GM21737 (cell line): ENCODE results near the gene DYNC1LI2.

Experiments
- ATAC-seq: cut with Tn5 transposase; IDR thresholded peaks from one replicate; pipeline ENCODE4 v1.9.1; 2021; ENCODE audit warnings: mild to moderate bottlenecking, moderate library complexity; ENCODE audit not compliant: unreplicated experiment

The DYNC1LI2 gene

DNA sequence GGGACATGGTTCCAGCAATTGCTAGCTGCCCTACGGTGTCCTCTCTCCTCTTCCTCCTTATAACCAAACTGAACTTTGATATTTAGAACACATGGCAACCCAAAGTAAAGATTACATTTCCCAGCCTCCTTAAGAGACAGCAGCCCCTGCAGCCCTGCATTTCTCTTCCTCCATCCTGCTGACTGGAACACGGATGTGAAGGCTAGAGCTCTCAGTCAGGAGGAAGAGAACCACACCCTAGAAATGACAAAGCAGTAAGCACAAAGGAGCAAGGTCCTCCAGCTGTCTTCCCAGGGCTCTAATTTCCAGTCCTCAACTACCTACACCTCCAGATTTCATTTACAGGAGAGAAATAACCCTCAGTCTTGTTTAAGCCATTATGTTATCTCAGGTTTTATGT, 10.9 kb downstream of the DYNC1LI2 start:
- no peak for ATAC-seq

DNA sequence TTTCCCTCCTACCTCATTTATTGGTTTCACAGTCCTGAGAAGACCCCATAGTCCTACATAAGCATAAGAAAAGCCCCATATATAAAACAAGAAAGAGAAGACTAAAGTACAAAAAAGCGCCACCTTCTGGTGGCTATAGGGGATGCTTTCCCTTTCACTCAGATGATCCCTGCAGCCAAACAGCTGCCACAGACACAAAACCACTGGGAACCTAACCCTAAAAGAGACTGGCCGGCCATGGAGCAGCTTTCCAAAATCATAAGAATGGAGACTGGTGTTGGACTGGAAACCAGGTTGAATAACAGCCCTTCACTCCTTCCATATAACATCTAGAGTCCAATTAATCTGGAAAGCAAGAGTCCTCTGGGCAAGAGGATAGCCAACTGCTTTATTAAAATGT, 11.4 kb downstream of the DYNC1LI2 start:
- ATAC-seq, result no peak

DNA sequence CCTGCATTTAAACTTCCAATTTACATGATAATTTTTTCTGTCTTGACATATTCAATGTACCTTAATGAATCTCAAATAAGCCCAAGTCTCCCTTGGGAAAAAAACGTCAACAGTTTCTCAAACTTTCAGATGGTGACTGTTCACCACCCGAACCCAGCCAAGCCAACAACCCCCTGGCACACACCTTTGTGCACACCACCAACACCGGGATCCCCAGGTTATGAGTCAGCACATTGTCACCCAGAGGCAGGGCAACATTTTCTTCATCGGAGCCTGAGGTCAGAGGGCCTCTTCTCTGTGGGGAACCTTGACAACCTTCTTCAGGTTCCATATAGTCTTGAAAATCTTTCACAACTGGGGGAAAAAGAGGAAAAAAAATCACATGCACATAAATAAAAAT, 15.5 kb downstream of the DYNC1LI2 start:
- no peak for ATAC-seq

DNA sequence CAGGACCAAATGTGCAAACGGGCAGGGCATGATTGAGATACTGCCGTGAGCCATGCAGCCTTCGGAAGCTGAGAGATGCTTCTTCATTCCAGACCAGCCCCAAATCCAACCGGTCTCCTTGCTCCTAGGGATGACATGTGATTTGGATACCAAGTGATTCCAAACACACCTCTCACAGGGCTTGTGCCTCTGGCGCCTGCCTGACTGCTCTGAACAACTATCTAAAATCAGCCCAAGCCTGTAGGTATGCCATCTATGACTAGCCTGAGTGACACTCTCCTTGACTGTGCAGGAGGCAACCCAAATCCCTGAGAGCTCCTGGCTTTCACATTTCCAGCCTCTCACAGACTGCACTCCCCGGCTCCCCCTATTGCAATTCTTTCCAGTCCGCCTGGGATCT, 20.3 kb downstream of the DYNC1LI2 start:
- ATAC-seq, result no peak

DNA sequence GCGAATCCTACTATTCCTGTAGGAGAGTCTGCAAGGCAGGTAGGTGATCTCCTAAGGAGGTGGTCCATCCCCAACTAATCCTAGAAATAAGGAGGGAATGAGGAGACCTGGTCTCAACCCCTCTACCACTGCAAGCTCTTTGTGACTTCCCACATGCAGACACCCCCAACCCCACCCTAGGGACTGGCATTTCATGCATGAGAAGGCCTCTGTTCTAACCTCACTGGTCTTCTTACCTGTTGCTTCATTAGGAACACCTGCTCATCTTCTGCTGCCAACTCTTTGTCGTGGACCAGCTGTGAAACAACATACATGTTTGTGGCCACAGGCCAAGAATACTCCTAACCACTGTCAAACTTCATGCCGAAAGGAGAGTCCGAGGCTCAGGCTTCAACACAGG, 22.6 kb downstream of the DYNC1LI2 start:
- no peak for ATAC-seq

DNA sequence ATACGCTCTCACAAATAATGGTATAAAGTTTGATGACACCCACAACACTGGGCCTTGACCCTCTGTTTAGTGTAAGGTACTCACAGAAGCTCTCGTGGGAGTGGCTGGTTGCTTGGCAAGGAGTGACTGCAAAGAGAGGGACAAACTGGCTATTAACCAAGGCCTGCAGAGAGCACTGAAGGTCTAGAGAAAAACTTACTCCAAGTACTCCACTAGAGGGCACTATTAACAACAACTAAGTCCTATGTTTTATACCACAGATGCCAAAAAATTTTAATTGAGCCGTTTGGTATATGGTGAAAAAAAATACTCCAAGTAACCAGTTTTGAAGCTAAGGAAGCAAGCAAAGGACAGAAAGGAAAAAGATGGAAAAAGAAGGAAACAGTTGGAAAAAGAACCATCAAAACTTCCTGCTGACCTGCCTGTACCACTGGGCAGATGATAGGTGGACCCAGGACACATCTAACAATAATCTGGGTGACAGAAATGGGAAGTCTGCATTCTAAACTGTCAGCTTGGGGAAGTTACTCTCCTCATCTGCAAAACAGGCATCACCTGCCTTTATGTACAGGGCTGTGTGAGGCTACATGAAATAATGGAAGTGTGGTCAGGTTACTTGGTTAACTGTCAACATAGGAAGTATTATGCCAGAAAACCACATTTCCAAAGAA, 23.2 kb downstream of the DYNC1LI2 start:
- ATAC-seq, result no peak

DNA sequence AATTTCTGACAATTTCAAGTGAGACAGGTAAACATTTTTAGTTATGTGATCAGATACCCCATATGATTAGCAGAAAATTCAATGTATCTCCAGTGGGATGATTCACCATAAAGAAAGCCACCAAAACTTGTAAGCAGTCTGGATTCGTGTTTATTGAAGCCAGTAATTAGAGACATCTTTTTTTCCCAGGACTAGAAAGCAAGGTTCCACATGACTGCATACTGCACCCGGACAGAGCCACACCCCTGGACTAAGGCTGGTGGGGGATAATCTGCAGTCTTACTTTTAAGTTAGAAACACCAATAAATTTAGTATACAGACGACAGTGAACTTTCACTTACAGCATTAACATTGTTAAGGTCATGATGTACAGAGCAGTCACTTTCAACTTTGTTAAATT, 30.6 kb downstream of the DYNC1LI2 start:
- ATAC-seq, result no peak

DNA sequence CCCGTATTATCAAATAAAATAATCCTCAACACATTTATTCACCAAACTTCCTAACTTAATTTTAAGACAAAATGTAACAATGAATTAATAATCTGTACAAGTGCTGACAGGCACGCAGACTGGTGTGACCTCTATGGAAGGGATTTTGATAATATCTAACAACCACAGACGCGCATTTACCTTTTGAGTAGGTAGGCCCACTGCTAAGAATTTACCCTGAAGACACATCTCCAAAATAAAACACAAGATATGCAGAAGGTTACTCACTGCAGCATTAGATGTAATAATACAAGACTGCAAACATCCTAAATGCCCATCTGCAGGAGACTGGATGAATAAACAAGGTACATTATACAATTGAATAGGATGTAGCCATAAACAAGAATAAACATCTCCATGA, 32.2 kb downstream of the DYNC1LI2 start:
- ATAC-seq, result no peak

DNA sequence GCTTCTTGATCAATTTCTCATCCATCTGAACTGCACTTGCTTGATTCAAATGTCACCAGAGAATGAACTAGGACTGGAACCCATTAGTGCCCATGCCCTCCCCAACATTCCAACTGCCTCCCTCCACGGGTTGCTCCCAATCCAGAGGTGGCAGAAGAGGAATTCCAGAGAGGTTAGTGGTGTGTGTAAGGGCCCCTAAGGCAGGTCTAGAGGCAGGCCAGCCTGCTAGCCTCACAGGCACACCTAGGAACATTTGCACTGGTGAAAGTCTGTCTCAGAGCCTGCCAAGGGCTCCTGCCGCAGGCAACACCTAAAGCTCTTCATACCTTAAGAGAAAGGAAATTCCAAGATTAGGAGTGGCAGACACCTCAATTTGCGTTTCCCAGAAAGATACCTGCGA, 33.6 kb downstream of the DYNC1LI2 start:
- ATAC-seq, result no peak

DNA sequence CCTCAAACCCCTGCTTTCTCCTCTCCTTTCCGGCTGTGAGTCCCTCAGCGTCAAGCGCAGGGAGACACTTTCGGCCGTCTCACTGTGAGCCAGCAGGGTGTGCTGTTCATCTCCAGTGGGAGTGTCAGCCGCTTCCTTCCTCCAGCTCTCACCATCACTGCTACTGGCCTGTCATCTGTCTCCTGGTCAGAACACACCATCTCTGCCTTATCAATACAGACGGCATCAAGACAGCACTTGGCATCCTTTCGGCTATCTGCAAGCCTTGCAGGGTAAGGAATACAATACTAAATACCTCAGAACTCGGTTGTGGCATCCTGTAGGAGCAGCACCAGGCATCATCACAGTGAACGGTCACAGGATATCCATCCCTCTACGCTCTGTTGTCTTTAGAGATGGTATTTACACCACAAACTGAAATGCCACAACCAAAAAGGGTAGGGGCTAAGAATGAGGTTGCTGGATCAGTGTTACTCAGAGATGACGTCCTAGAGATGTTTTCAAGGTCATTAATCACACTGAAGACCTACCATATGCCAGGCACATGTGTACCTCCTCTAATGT, 34.2 kb downstream of the DYNC1LI2 start:
- ATAC-seq, result no peak

DNA sequence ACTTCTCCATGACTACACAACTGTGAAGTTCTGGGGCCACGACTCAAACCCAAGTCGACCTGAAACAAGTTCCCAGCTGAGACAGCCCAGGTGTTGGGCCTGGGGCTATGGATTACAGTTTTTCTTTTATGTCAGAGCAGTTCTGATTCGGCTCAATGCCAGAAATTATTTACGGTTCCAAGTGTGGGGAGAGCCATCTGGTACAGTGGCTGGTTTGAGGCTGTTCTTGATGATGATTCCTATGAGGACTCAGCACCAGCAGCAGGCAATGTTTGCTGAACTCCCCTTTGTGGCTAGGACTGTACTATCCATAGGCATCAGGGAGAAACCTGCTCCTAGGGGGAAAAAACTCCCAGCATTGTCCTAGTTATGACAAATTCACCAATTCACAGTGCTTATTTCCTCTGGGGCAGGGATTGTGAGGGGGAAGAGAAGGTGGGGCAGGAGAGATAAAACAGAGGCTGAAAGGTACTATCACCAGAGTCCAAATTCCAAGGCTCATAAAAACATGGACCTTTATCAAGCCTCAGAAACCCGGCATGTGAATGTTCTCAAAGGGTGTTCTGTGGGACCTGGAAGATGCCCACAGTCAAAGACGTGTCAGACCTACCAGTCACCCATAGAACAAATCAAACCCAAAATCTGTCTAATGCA, 36.6 kb downstream of the DYNC1LI2 start:
- ATAC-seq, result no peak

DNA sequence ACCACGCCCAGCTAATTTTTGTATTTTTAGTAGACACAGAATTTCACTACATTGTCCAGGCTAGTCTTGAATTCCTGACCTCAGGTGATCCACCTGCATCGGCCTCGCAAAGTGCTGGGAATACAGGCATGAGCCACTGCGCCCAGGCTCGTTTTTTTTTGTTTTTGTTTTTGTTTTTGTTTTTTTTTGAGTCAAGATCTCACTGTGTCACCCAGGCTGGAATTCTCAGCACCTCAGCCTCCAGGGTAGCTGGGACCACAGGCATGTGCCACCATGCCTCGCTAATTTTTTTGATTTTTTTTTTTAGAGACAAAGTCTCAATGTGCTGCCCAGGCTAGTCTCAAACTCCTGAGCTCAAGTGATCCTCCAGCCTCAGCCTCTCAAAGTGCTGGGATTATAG, 37.3 kb downstream of the DYNC1LI2 start:
- no peak for ATAC-seq

DNA sequence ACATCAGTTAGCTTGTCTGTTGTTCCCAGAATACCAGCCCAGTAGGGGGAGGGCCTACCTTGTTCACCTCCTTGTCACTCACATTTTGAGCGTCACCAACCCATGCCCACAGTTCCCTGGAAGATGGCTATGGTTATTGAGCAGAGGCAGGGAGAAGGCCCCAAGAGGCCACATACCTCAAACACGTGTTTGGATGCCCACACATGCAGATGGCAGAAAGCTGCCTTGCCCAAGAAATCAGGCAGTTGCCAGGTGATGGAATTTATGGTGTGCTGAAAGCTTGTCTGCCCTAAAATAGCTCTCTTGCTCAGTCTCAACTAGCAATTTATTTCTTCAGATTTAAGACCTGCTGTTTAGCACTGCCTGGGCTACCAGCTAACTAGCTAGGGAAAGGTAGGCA, 38.3 kb downstream of the DYNC1LI2 start:
- no peak for ATAC-seq

DNA sequence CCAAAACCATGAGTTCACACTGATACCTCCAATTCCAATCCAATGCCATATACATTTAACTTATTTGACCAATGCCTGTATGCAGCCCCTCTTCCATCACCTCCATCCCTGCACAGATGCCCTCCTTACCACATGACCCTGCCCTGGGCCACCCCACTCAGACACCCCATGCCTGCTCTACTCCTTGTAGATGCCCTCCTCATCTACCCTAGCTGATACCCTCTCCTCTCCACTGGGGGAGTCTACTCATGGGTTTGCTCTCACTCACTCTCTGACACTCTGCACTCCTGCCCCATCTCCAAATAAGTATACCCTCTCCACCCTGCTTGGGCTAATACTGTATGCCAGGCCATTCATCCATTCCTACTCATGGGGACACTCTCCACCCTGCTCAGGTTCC, 38.9 kb downstream of the DYNC1LI2 start:
- no peak for ATAC-seq

DNA sequence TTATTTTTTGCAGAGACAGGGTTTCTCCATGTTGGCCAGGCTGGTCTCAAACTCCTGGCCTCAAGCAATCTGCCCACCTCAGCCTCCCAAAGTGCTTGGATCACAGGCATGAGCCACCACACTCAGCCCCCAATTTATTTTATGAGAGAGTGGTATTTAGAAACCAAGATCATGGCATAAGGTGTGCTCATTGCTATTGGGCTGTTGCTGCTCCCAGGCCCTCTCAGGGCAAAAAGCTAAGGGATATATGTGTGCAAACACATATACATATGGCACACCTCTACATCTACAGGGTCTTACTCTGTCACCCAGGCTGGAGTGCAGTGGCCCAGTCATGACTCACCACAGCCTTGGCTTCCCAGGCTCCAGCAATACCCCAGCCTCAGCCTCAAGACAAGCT, 39.8 kb downstream of the DYNC1LI2 start:
- no peak for ATAC-seq

DNA sequence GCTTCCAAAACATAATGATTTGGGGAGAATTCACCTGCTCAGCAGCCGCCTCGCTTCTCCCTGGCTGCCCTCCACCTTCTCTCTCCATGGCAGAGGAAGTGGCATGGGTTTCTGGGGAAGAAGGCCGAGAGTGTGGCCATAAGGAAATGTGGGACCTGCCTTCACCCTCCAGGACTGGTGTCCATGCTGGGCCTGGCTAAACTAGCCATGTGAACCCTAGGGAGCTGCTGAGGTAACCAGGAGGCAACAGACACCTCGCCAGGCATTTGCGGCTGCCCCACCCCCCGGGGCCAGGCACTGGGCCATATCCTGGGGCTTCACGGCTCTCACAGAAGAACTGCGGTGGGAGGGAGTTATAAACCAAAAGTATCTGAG, 44.9 kb downstream of the DYNC1LI2 start:
- ATAC-seq, result no peak

DNA sequence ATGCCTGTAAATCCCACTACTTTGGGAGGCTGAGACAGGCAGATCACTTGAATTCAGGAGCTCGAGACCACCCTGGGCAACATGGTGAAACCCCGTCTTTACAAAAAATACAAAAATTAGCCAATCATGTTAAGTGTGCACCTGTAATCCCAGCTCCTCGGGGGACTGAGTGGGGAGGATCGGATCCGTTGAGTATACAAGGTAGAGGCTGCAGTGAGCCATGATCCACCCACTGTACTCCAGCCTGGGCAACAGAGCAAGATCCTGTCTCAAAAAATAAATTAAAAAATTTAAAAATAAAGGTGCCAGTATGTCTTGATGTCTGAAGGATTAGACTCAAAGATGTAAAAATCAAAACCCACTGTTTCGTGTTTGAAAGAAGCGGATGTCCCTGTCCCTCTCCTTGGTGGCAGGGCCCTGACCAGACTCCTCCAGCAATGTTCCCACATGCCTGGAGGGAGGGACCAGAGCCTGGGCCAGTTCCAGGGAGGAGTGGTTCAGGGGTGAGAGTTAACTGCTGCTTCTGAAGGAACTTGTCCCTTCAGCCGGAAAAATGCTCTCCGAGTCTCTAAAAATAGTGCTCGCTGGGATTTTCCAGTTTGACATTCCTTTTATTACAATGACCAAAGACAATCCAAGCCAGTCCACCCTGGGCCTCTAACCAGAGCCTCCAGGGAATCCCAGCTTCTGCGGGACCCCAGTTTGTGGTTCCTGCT, 45.5 kb downstream of the DYNC1LI2 start:
- no peak for ATAC-seq

DNA sequence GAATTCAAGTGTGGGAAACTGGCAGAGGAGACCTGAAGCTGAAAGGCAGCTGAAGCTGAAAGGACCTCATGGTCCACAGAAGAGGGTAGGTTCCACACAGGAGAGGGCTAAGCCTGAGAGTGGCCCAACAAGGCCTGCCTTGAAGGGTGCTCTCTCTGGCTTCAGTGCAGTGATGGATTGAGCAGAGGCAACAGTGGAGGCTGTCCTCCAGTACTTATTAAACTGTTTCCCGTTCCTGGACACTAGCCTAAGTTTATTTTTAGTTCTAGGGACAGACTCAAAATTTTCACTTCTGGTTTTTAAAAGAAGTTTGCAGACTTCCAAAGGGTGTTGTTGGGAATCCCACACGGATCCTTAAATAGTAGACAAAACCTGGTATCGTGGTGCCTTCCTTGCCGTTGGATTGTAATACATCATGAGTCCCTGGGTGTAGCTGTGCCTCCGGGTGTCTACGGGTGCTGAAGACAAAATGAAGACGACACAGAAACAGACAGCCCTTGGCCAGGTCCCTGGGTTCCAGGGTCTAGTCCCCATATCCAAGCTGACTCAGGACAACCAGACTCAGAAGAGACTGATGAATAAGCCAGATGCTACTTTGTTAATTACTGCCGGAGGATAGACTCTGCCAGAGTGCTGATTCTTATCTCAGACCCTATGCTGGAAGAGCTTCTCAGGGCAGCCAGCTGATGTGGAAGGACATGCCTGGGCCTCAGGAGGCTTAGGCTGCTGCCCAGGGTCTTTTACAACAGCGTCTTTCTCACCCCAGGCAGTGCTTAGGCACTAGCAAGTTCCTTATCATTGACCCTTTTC, 47.8 kb downstream of the DYNC1LI2 start:
- ATAC-seq, result no peak

DNA sequence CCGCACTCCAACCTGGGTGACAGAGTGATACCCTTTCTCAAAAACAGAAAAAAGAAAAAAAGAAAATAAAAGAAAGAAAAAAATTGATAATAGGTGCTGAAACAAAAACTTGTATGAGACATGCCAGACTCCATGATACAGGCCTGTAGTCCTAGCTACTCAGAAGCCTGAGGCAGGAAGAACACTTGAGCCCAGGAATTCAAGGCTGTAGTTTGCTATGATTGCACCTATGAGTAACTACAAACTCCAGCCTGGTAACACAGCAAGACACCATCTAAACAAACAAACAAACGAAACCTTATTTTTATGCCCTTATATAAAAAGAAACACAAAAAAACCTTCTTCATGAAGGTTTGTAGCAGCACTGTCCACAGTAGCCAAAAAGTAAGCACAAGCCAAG, 49.9 kb downstream of the DYNC1LI2 start:
- no peak for ATAC-seq

DNA sequence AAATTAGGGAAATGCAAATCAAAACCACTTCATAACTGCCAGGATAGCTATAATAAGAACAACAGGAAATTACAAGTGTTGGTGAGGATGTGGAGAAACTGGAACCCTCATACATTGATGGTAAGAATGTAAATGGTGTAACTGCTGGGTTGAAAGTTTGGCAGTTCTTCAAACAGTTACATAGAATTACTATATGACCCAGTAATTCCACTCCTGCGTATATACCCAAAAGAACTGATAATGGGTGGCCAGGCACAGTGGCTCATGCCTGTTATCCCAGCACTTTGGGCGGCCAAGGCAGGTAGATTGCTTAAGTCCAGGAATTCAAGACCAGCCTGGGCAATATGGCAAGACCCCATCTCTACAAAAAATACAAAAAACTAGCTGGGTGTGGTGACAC, 50.4 kb downstream of the DYNC1LI2 start:
- ATAC-seq, result no peak

DNA sequence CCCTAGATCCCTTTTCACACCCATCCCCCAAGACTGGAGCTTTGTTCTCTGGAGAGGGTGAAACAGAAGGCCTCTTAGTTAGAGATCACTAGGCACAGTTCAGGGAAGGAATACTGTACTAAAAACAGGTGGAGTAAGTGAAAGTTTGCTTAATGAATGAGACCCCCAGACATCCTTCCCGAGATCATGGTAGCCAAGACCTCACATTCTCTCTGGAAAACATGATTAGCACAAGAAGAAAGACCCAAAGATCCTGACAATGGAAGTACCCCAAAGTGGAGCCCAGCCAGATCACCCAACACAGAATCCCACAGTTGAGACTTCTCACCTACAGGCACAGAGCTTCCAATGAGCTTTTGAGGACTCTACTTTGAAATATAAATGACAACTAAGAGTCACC, 51.5 kb downstream of the DYNC1LI2 start:
- ATAC-seq, result no peak
